Mucosa of descending colon (tissue), 3 donors: Measurements from ENCODE around the gene SPIRE1. TPM values are rescaled to one million over a fixed set of nuclear protein-coding genes. Genes with fewer than 3 reads are reported as not detected.
"Not testable (repeated sequence)": the region's sequence is repeated elsewhere in the genome, so short reads cannot be mapped to it uniquely, and the experiment has no call there.

Experiments
- ATAC-seq: fragments of 200-7000 bp; cut with Tn5 transposase; one replicate; pipeline ENCODE4 v1.9.1; 2020; ENCODE audit warnings: mild to moderate bottlenecking, moderate library complexity
- DNase-seq, 3 donors: peaks; one replicate each; pipeline ENCODE4 v3.0.0-alpha.2; 2020
- H3K36me3 ChIP-seq: fragments of 200-600 bp; one replicate; pipeline ENCODE4 v1.8.0; 2021; ENCODE audit warnings: low read depth, mild to moderate bottlenecking
- H3K4me1 ChIP-seq: fragments of 200-600 bp; one replicate; pipeline ENCODE4 v1.8.0; 2021; ENCODE audit warnings: low read depth, mild to moderate bottlenecking
- H3K4me3 ChIP-seq: fragments of 200-600 bp; one replicate; pipeline ENCODE4 v1.8.0; 2021; ENCODE audit warnings: mild to moderate bottlenecking
- H3K9me3 ChIP-seq: fragments of 200-600 bp; one replicate; pipeline ENCODE4 v1.8.0; 2021; ENCODE audit warnings: mild to moderate bottlenecking
- CTCF ChIP-seq: fragments of 200-600 bp; IDR thresholded peaks from one replicate; pipeline ENCODE4 v1.8.0; 2022; ENCODE audit warnings: antibody characterized with exemption, mild to moderate bottlenecking
- intact Hi-C, 2 donors: fragments of 100-400 bp; cut with DNase I in 1 of 2; cut with micrococcal nuclease in 1 of 2; formaldehyde crosslinking; loops; one replicate each; pipeline versions ENCODE4 v1.11.0 to v1.11.1; 2022; cut with DNase I, micrococcal nuclease
- total RNA-seq, 3 donors: library from RNA; stranded (reverse); fragmentation: NEBNext Ultra II Directional in 2 of 3; extraction: Animal tissue kit (Norgen Biotek cat#: 25700) in 2 of 3; gene quantifications; one replicate each; pipeline versions ENCODE4 v1.2.1 to v1.2.4, GENCODE V29; 2021 to 2023
- donor health status: DM: no; HTN: no; CAD: no; lungs with moderate emphysema.
- donor health status: DM: no; HTN: no; CAD: no.
- donor health status: DM: no; HTN: yes; CAD: no.

The SPIRE1 gene
- total RNA-seq, 3 donors from 2014 or later: 4.7 to 32.8 (median 5.1) TPM

GRCh38 chr18:12411456-12411855 is 246.5 kb downstream of the SPIRE1 start:
- DNase-seq (no peak), ATAC-seq (no peak)
- intact Hi-C loops: no loop called here
- Histone ChIP-seq H3K36me3 (no peaks in the 10 kb centered on the region), H3K4me3 (no peak overlapping the region), H3K4me1 (peaks cover 2% of the 10 kb centered on the region), H3K9me3 (no peaks in the 10 kb centered on the region)
- TF ChIP-seq CTCF: no peak

GRCh38 chr18:12410747-12411146 is 247.2 kb downstream of the SPIRE1 start:
- DNase-seq, H3K4me3 ChIP-seq, ATAC-seq, H3K9me3 ChIP-seq, H3K4me1 ChIP-seq, intact Hi-C loops, H3K36me3 ChIP-seq: not testable (repeated sequence)

GRCh38 chr18:12410081-12410481 is 247.8 kb downstream of the SPIRE1 start:
- H3K36me3 ChIP-seq: no peaks in the 10 kb centered on the region
- no peak overlapping the region for H3K4me3 ChIP-seq
- ATAC-seq (no peak), DNase-seq (no peak)
- no peaks in the 10 kb centered on the region for H3K9me3 ChIP-seq
- no peak for TF ChIP-seq CTCF
- intact Hi-C loops: no loop called here
- H3K4me1 ChIP-seq: peaks cover 6% of the 10 kb centered on the region

- H3K4me3 ChIP-seq: no peak overlapping the region
- TF ChIP-seq CTCF: no peak
- peaks cover 6% of the 10 kb centered on the region for H3K4me1 ChIP-seq
- no peaks in the 10 kb centered on the region for H3K36me3 ChIP-seq
- intact Hi-C loops: no loop called here
- no peak for DNase-seq
- ATAC-seq: no peak
- H3K9me3 ChIP-seq: no peaks in the 10 kb centered on the region
These were observed 248.4 kb downstream of the SPIRE1 start for GRCh38 chr18:12409469-12409868.

- intact Hi-C loops: no loop called here
- peak in 1 of 3 donors; percentile 28 for DNase-seq
These were observed 249.5 kb downstream of the SPIRE1 start for GRCh38 chr18:12408247-12408869.

More at GRCh38 chr18:12408247-12408869, 249.5 kb downstream of the SPIRE1 start:
- no peaks in the 10 kb centered on the region for H3K9me3 ChIP-seq
- no peak for TF ChIP-seq CTCF
- H3K36me3 ChIP-seq: no peaks in the 10 kb centered on the region
- H3K4me3 ChIP-seq: peak overlapping the region; percentile 14
- peaks cover 6% of the 10 kb centered on the region for H3K4me1 ChIP-seq
- no peak for ATAC-seq
